ENCODE data around the gene CYP26B1. TPM values are rescaled to one million over a fixed set of nuclear protein-coding genes. Genes with fewer than 3 reads are reported as not detected.
"Not testable (repeated sequence)": the region's sequence is repeated elsewhere in the genome, so short reads cannot be mapped to it uniquely, and the experiment has no call there.

The CYP26B1 gene
- total and polyA plus RNA-seq, 5 donors from 2014 or later: not detected

DNA sequence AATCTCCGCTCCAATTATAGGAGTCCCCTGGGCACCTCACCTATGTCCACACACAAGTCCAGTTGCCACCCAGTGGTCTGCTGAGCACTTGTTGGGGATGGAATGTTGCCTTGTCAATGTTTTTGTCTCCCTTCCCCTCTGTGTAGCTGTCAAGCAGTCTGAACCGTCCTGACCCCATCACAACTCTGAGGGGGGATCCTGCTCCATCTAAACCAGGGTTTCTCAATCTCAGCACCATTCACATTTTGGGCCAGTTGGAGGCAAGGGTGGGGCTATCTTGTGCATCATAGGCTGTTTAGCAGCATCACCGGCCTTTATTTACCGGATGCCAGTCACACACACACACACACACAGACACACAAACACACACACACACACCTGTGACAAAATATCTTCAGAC is 53.0 kb downstream of the CYP26B1 start:
- Histone ChIP-seq H3K27me3 (ENCODE audit: control insufficient read depth, insufficient read depth, low read length) (no peaks in the 10 kb centered on the region), H3K9me3 (ENCODE audit: control insufficient read depth in 2 of 2, low read length in 2 of 2) (no peaks in the 10 kb centered on the region), H3K4me3 (ENCODE audit: low read depth, low read length) (no peak overlapping the region), H3K27ac (ENCODE audit: insufficient read depth, low read length, poor library complexity, severe bottlenecking) (no peak overlapping the region), H3K4me1 (ENCODE audit: control insufficient read depth, insufficient read depth, low read length, poor library complexity, severe bottlenecking) (no peaks in the 10 kb centered on the region), H3K36me3 (ENCODE audit: control insufficient read depth, insufficient read depth, low read length) (no peaks in the 10 kb centered on the region)
- H3K4me3 Mint-ChIP-seq: no peak overlapping the region
- ATAC-seq (ENCODE audit: low read depth in 2 of 2) (no peak), DNase-seq (no peak)
- no peaks in the 10 kb centered on the region for H3K36me3 Mint-ChIP-seq
- H3K27ac Mint-ChIP-seq: no peak overlapping the region
- no peaks in the 10 kb centered on the region for H3K4me1 Mint-ChIP-seq
- H3K9me3 Mint-ChIP-seq: peaks cover 0 to 4% (median 0%) of the 10 kb centered on the region in 7 donors
- no peaks in the 10 kb centered on the region for H3K27me3 Mint-ChIP-seq

DNA sequence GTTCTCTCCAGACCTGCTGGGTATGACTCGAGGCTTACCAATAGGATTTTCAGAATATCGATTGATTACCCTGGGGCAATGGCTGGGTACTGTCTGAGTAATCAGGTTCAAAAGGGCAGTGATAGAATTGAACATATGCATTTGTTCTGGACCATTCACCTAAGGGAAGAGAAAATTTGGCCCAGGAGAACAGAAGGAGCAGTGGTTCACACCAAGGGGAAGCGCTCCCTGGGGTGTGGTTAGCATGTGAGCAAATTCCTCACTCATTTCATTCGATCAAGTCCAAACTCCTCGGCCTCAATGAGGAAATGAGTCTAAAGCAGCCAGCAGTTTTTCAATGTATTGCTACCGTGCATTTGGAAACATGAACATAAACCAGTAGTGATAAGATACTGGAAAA is 55.6 kb downstream of the CYP26B1 start:
- H3K4me3 ChIP-seq (ENCODE audit: low read depth, low read length): no peak overlapping the region
- DNase-seq: no peak
- H3K36me3 Mint-ChIP-seq: no peaks in the 10 kb centered on the region
- no peaks in the 10 kb centered on the region for H3K36me3 ChIP-seq (ENCODE audit: control insufficient read depth, insufficient read depth, low read length)
- no peak for ATAC-seq (ENCODE audit: low read depth in 2 of 2)
- H3K27me3 Mint-ChIP-seq: no peaks in the 10 kb centered on the region
- no peaks in the 10 kb centered on the region for H3K4me1 Mint-ChIP-seq
- H3K9me3 ChIP-seq (ENCODE audit: control insufficient read depth in 2 of 2, low read length in 2 of 2): no peaks in the 10 kb centered on the region
- H3K27ac ChIP-seq (ENCODE audit: insufficient read depth, low read length, poor library complexity, severe bottlenecking): no peak overlapping the region
- no peak overlapping the region for H3K4me3 Mint-ChIP-seq
- peaks cover 0 to 4% (median 0%) of the 10 kb centered on the region in 7 donors for H3K9me3 Mint-ChIP-seq
- H3K27me3 ChIP-seq (ENCODE audit: control insufficient read depth, insufficient read depth, low read length): no peaks in the 10 kb centered on the region
- H3K27ac Mint-ChIP-seq: no peak overlapping the region
- no peaks in the 10 kb centered on the region for H3K4me1 ChIP-seq (ENCODE audit: control insufficient read depth, insufficient read depth, low read length, poor library complexity, severe bottlenecking)

GRCh38 chr2:72090781-72091482 is 56.7 kb downstream of the CYP26B1 start:
- Histone ChIP-seq H3K4me1 (ENCODE audit: control insufficient read depth, insufficient read depth, low read length, poor library complexity, severe bottlenecking) (no peaks in the 10 kb centered on the region), H3K9me3 (ENCODE audit: control insufficient read depth in 2 of 2, low read length in 2 of 2) (no peaks in the 10 kb centered on the region), H3K4me3 (ENCODE audit: low read depth, low read length) (no peak overlapping the region), H3K27me3 (ENCODE audit: control insufficient read depth, insufficient read depth, low read length) (no peaks in the 10 kb centered on the region), H3K36me3 (ENCODE audit: control insufficient read depth, insufficient read depth, low read length) (no peaks in the 10 kb centered on the region), H3K27ac (ENCODE audit: insufficient read depth, low read length, poor library complexity, severe bottlenecking) (no peak overlapping the region)
- ATAC-seq (ENCODE audit: low read depth in 2 of 2) (no peak), DNase-seq (no peak)
- Mint-ChIP-seq H3K9me3 (peaks cover 0 to 4% (median 0%) of the 10 kb centered on the region in 7 donors), H3K27ac (no peak overlapping the region), H3K4me3 (no peak overlapping the region), H3K36me3 (no peaks in the 10 kb centered on the region), H3K27me3 (no peaks in the 10 kb centered on the region), H3K4me1 (no peaks in the 10 kb centered on the region)

GRCh38 chr2:72090271-72090720 is 57.4 kb downstream of the CYP26B1 start:
- peaks cover 0 to 4% (median 0%) of the 10 kb centered on the region in 7 donors for H3K9me3 Mint-ChIP-seq
- no peaks in the 10 kb centered on the region for H3K27me3 Mint-ChIP-seq
- Histone ChIP-seq H3K36me3 (ENCODE audit: control insufficient read depth, insufficient read depth, low read length) (no peaks in the 10 kb centered on the region), H3K4me3 (ENCODE audit: low read depth, low read length) (no peak overlapping the region), H3K9me3 (ENCODE audit: control insufficient read depth in 2 of 2, low read length in 2 of 2) (no peaks in the 10 kb centered on the region), H3K4me1 (ENCODE audit: control insufficient read depth, insufficient read depth, low read length, poor library complexity, severe bottlenecking) (no peaks in the 10 kb centered on the region), H3K27me3 (ENCODE audit: control insufficient read depth, insufficient read depth, low read length) (no peaks in the 10 kb centered on the region), H3K27ac (ENCODE audit: insufficient read depth, low read length, poor library complexity, severe bottlenecking) (no peak overlapping the region)
- ATAC-seq (ENCODE audit: low read depth in 2 of 2) (no peak), DNase-seq (no peak)
- H3K4me1 Mint-ChIP-seq: no peaks in the 10 kb centered on the region
- H3K36me3 Mint-ChIP-seq: no peaks in the 10 kb centered on the region
- H3K4me3 Mint-ChIP-seq: no peak overlapping the region
- peak overlapping the region in 1 of 3 donors; percentile 48 for H3K27ac Mint-ChIP-seq

DNA sequence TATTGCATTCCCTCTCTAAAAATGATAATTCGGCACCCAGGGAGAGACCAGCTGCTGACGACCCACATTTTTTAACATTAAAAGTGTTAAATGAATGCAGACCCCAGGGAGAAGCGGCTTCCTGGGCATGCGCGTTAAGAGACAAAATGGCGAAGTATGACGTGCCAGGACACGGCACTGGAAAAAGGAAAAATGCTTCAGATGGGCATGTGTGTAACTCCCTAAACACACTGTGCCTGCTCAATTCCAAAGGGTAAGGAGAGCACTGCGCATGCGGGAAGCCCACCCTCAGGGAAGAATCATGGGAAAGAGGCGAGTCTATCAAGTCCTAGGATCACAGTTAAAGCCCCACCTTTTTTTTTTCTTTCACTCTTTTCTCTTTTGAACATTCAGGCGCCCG is 58.1 kb downstream of the CYP26B1 start:
- Mint-ChIP-seq H3K27me3 (no peaks in the 10 kb centered on the region), H3K4me3 (no peak overlapping the region), H3K4me1 (no peaks in the 10 kb centered on the region), H3K36me3 (no peaks in the 10 kb centered on the region), H3K27ac (no peak overlapping the region), H3K9me3 (peaks cover 0 to 4% (median 0%) of the 10 kb centered on the region in 7 donors)
- no peaks in the 10 kb centered on the region for H3K27me3 ChIP-seq (ENCODE audit: control insufficient read depth, insufficient read depth, low read length)
- no peaks in the 10 kb centered on the region for H3K4me1 ChIP-seq (ENCODE audit: control insufficient read depth, insufficient read depth, low read length, poor library complexity, severe bottlenecking)
- no peak overlapping the region for H3K27ac ChIP-seq (ENCODE audit: insufficient read depth, low read length, poor library complexity, severe bottlenecking)
- H3K36me3 ChIP-seq (ENCODE audit: control insufficient read depth, insufficient read depth, low read length): no peaks in the 10 kb centered on the region
- ATAC-seq (ENCODE audit: low read depth in 2 of 2) (no peak), DNase-seq (no peak)
- H3K9me3 ChIP-seq (ENCODE audit: control insufficient read depth in 2 of 2, low read length in 2 of 2): no peaks in the 10 kb centered on the region
- H3K4me3 ChIP-seq (ENCODE audit: low read depth, low read length): no peak overlapping the region

- Mint-ChIP-seq H3K27me3 (no peaks in the 10 kb centered on the region), H3K36me3 (no peaks in the 10 kb centered on the region), H3K9me3 (peaks cover 0 to 4% (median 0%) of the 10 kb centered on the region in 7 donors), H3K4me3 (no peak overlapping the region), H3K4me1 (no peaks in the 10 kb centered on the region), H3K27ac (no peak overlapping the region)
- Histone ChIP-seq H3K36me3 (ENCODE audit: control insufficient read depth, insufficient read depth, low read length) (no peaks in the 10 kb centered on the region), H3K27ac (ENCODE audit: insufficient read depth, low read length, poor library complexity, severe bottlenecking) (no peak overlapping the region), H3K4me3 (ENCODE audit: low read depth, low read length) (no peak overlapping the region), H3K9me3 (ENCODE audit: control insufficient read depth in 2 of 2, low read length in 2 of 2) (no peaks in the 10 kb centered on the region), H3K27me3 (ENCODE audit: control insufficient read depth, insufficient read depth, low read length) (no peaks in the 10 kb centered on the region), H3K4me1 (ENCODE audit: control insufficient read depth, insufficient read depth, low read length, poor library complexity, severe bottlenecking) (no peaks in the 10 kb centered on the region)
- ATAC-seq (ENCODE audit: low read depth in 2 of 2) (no peak), DNase-seq (no peak)
These were observed 58.6 kb downstream of the CYP26B1 start for GRCh38 chr2:72089028-72089427.

GRCh38 chr2:72086871-72087633 is 60.6 kb downstream of the CYP26B1 start:
- not testable (repeated sequence) for H3K4me1 ChIP-seq (ENCODE audit: control insufficient read depth, insufficient read depth, low read length, poor library complexity, severe bottlenecking); H3K4me1 Mint-ChIP-seq; H3K9me3 ChIP-seq (ENCODE audit: control insufficient read depth in 2 of 2, low read length in 2 of 2); H3K27ac ChIP-seq (ENCODE audit: insufficient read depth, low read length, poor library complexity, severe bottlenecking); H3K4me3 ChIP-seq (ENCODE audit: low read depth, low read length); ATAC-seq (ENCODE audit: low read depth in 2 of 2); H3K27me3 ChIP-seq (ENCODE audit: control insufficient read depth, insufficient read depth, low read length); DNase-seq; H3K4me3 Mint-ChIP-seq; H3K9me3 Mint-ChIP-seq; H3K27me3 Mint-ChIP-seq; H3K36me3 ChIP-seq (ENCODE audit: control insufficient read depth, insufficient read depth, low read length); H3K36me3 Mint-ChIP-seq
- peak overlapping the region in 1 of 3 donors; percentile 69 for H3K27ac Mint-ChIP-seq

Measured in CD4-positive, CD25-positive, alpha-beta regulatory T cell (primary cell).